Caco-2 (cell line): ENCODE measurements around the gene AMD1. TPM values are rescaled to one million over a fixed set of nuclear protein-coding genes. Genes with fewer than 3 reads are reported as not detected.
"Not testable (repeated sequence)": the region's sequence is repeated elsewhere in the genome, so short reads cannot be mapped to it uniquely, and the experiment has no call there.

Source experiments
- BruUV-seq: library from RNA; stranded (reverse); fragments of 400-500 nt; replicated peaks from 2 replicates; lab custom pipeline; 2021; lab: Mats Ljungman, UMichigan
- CTCF ChIA-PET: fragments of 300-600 bp; sonication (Branson Sonifier 250); formaldehyde crosslinking; loops from one replicate; lab custom pipeline; 2022; ENCODE audit warnings: antibody characterized with exemption; lab: Charles Lee
- POLR2A ChIA-PET: fragments of 300-600 bp; sonication (Branson Sonifier 250); formaldehyde crosslinking; loops from one replicate; lab custom pipeline; 2022; ENCODE audit warnings: antibody characterized with exemption; lab: Charles Lee
- DNase-seq, 2 experiments: peaks; one replicate each; pipeline versions ENCODE4 v3.0.0 to v3.0.0-alpha.2; 2020 to 2022
- H3K27me3 ChIP-seq: replicated peaks from 2 replicates; pipeline ENCODE4 v1.6.0; 2011; ENCODE audit warnings: low read length; ENCODE audit not compliant: control insufficient read depth, insufficient read depth
- H3K36me3 ChIP-seq: 2 replicates; pipeline ENCODE4 v1.5.1; 2011; ENCODE audit warnings: low read length; ENCODE audit not compliant: control insufficient read depth, insufficient read depth
- H3K4me1 ChIP-seq: fragments of 250-450 bp; sonication (Bioruptor Pico); 2 replicates; pipeline ENCODE4 v1.5.1; 2020; ENCODE audit warnings: mild to moderate bottlenecking
- H3K4me3 ChIP-seq: 2 replicates; pipeline ENCODE4 v1.5.1; 2011; ENCODE audit warnings: low read depth, mild to moderate bottlenecking, control low read depth, low read length
- H3K9me3 ChIP-seq: fragments of 250-450 bp; sonication (Bioruptor Pico); 2 replicates; pipeline ENCODE4 v1.5.1; 2020; ENCODE audit warnings: mild to moderate bottlenecking, moderate library complexity
- H3K27ac Mint-ChIP-seq: one replicate; pipeline ENCODE4 v1.8.0; 2022; ENCODE audit warnings: mixed read lengths; ENCODE audit not compliant: unreplicated experiment
- H3K27me3 Mint-ChIP-seq: one replicate; pipeline ENCODE4 v1.8.0; 2022; ENCODE audit warnings: mixed read lengths; ENCODE audit not compliant: insufficient read depth, unreplicated experiment
- H3K36me3 Mint-ChIP-seq: one replicate; pipeline ENCODE4 v1.8.0; 2022; ENCODE audit warnings: mild to moderate bottlenecking, mixed read lengths; ENCODE audit not compliant: insufficient read depth, unreplicated experiment
- H3K4me1 Mint-ChIP-seq: one replicate; pipeline ENCODE4 v1.8.0; 2022; ENCODE audit warnings: low read depth, mixed read lengths; ENCODE audit not compliant: unreplicated experiment
- H3K4me3 Mint-ChIP-seq: one replicate; pipeline ENCODE4 v1.8.0; 2022; ENCODE audit warnings: mild to moderate bottlenecking, moderate library complexity, mixed read lengths; ENCODE audit not compliant: unreplicated experiment
- H3K9me3 Mint-ChIP-seq: one replicate; pipeline ENCODE4 v1.8.0; 2022; ENCODE audit warnings: mixed read lengths; ENCODE audit not compliant: unreplicated experiment
- CTCF ChIP-seq, 2 experiments: fragments of 200-600 bp in 1 of 2; IDR thresholded peaks; 1 replicate in 1 of 2; 2 replicates in 1 of 2; pipeline versions ENCODE4 v1.5.1 to v1.8.0; 2011 to 2022; ENCODE audit warnings: antibody characterized with exemption in 1 of 2, control low read depth in 1 of 2, inconsistent platforms in 1 of 2, low read depth in 1 of 2, low read length in 1 of 2, mild to moderate bottlenecking in 1 of 2, moderate library complexity in 1 of 2; ENCODE audit not compliant: insufficient read depth in 1 of 2, severe bottlenecking in 1 of 2, unreplicated experiment in 1 of 2
- intact Hi-C: fragments of 100-400 bp; cut with micrococcal nuclease; formaldehyde crosslinking; loops from one replicate; pipeline ENCODE4 v1.10.0; 2022; ENCODE audit not compliant: unreplicated experiment
- total RNA-seq: library from RNA; stranded (reverse); gene quantifications from 2 replicates; pipeline ENCODE4 v1.2.3, GENCODE V29; 2022

AMD1 gene
- total RNA-seq, 1 experiment from 2014 or later = 90.0 TPM

GRCh38 chr6:110898111-110898510 lies 23.5 kb downstream of the AMD1 start:
- no peak overlapping the region for H3K27ac Mint-ChIP-seq
- peaks cover 4% of the 10 kb centered on the region for H3K9me3 Mint-ChIP-seq
- Histone ChIP-seq H3K27me3 (no peaks in the 10 kb centered on the region), H3K4me3 (no peak overlapping the region), H3K9me3 (no peaks in the 10 kb centered on the region), H3K36me3 (peaks cover 5% of the 10 kb centered on the region; the same call in 1 of the 2 replicates), H3K4me1 (no peaks in the 10 kb centered on the region)
- peaks cover 84% of the 10 kb centered on the region for H3K36me3 Mint-ChIP-seq
- H3K27me3 Mint-ChIP-seq = no peaks in the 10 kb centered on the region
- DNase-seq = no peak
- H3K4me1 Mint-ChIP-seq = peaks cover under 1% of the 10 kb centered on the region
- no TSS peak for BruUV-seq
- intact Hi-C loops = no loop called here
- TF ChIP-seq CTCF (IDR thresholded peaks at IDR 0.05; ENCODE audit: insufficient read depth in 1 of 2, low read depth in 1 of 2, low read length in 1 of 2, severe bottlenecking in 1 of 2, unreplicated experiment in 1 of 2) = no peak
- no peak overlapping the region for H3K4me3 Mint-ChIP-seq
- CTCF ChIA-PET = no interaction called here
- POLR2A ChIA-PET = interaction anchor here (0.6 kb wide), 1 partner anchor 74 kb away, joined by 3 read pairs; no protein-coding TSS in a partner anchor

- Mint-ChIP-seq H3K27me3 (no peaks in the 10 kb centered on the region), H3K27ac (no peak overlapping the region), H3K4me1 (peaks cover 5% of the 10 kb centered on the region), H3K4me3 (no peak overlapping the region), H3K36me3 (peaks cover 86% of the 10 kb centered on the region), H3K9me3 (peaks cover 23% of the 10 kb centered on the region)
- H3K36me3 ChIP-seq = peaks cover 4% of the 10 kb centered on the region; the same call in 1 of the 2 replicates
- H3K4me1 ChIP-seq = no peaks in the 10 kb centered on the region
- ChIA-PET POLR2A (no interaction called here), CTCF (no interaction called here)
- intact Hi-C loops = no loop called here
- BruUV-seq = no TSS peak
- peaks cover 2% of the 10 kb centered on the region; the same call in 1 of the 2 replicates for H3K9me3 ChIP-seq
- no peak for TF ChIP-seq CTCF (IDR thresholded peaks at IDR 0.05; ENCODE audit: insufficient read depth in 1 of 2, low read depth in 1 of 2, low read length in 1 of 2, severe bottlenecking in 1 of 2, unreplicated experiment in 1 of 2)
- DNase-seq = no peak
- H3K4me3 ChIP-seq = no peak overlapping the region
- H3K27me3 ChIP-seq = no peaks in the 10 kb centered on the region
These were observed 25.5 kb downstream of the AMD1 start for GRCh38 chr6:110900028-110900598.

GRCh38 chr6:110901601-110902000 lies 27.0 kb downstream of the AMD1 start:
- intact Hi-C loops, H3K9me3 ChIP-seq, H3K4me1 ChIP-seq, POLR2A ChIA-PET, H3K4me1 Mint-ChIP-seq, H3K4me3 ChIP-seq, H3K27me3 Mint-ChIP-seq, H3K27ac Mint-ChIP-seq, DNase-seq, CTCF ChIA-PET, H3K27me3 ChIP-seq, H3K36me3 ChIP-seq, H3K4me3 Mint-ChIP-seq, BruUV-seq: not testable (repeated sequence)
- peaks cover 84% of the 10 kb centered on the region for H3K36me3 Mint-ChIP-seq
- peaks cover 38% of the 10 kb centered on the region for H3K9me3 Mint-ChIP-seq
